Hematopoietic multipotent progenitor cell treated with erythropoietin and hydrocortisone succinate and interleukin-3 and kit ligand, for 8 days (in vitro differentiated cells): Measurements from ENCODE around the gene CARF.
"Not testable (repeated sequence)": the region's sequence is repeated elsewhere in the genome, so short reads cannot be mapped to it uniquely, and the experiment has no call there.

Experiments
- DNase-seq: peaks from one replicate; pipeline ENCODE4 v3.0.0-alpha.2; 2015

Gene CARF, protein sequence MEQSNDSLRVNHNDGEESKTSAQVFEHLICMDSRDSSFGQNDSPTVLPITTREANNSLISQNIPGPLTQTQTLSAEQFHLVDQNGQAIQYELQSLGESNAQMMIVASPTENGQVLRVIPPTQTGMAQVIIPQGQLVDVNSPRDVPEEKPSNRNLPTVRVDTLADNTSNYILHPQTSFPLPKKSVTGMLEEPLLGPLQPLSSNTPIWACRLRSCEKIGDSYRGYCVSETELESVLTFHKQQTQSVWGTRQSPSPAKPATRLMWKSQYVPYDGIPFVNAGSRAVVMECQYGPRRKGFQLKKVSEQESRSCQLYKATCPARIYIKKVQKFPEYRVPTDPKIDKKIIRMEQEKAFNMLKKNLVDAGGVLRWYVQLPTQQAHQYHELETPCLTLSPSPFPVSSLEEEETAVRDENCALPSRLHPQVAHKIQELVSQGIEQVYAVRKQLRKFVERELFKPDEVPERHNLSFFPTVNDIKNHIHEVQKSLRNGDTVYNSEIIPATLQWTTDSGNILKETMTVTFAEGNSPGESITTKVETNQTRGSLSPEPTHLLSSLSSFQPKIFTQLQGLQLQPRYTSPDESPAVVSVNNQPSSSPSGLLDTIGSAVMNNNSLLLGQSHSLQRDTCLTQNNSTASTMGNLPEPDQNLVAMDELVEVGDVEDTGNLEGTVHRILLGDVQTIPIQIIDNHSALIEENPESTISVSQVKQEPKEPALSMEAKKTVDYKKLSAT

DNA sequence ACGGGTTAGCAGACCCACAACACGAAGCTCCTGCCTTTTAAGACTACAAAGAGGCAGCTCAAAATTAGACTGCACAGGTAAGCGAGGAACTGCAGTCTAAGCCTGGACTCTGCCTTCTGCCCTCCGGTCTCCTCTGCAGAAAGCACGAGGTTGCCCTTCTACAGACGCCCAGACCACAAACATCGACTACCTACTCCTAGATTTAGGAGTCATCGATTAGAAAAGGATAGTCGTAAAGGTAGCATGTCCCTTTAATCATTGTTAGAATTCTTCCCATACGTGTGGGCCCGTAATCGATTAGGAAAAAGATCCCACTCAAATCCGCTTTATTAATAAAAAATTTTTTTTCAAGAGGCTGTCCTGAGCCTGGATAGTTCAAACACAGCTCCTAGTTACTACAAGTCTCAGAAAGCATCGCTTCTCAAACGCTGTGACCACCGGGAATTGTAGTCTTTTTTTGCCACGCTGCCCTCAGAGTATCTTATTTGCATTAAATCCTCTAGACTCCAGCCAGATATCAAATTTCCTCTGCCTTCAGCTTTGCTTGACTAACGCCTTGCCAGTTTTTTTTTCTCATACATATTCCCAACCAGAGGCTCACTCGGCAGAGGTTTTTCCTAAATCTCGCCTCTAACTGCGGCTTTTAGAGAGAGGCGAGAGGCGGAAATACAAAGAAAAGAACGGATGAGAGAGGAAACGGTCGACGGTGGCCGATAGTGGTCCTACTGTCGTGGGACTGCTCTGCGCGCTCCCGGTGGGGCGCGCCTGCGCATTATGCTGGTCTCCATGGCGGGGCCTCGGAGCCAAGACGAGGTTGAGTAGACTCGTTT lies at the start of gene CARF, which contains the start of gene WDR12:
TSS of gene CARF (plus strand) at position 764 of the 830 bp plus-strand sequence. CDS start 29,628 bp downstream, outside the sequence.
TSS of gene WDR12 (minus strand) at position 162 of the 830 bp plus-strand sequence. CDS start 197 bp downstream, outside the sequence.
- peak; percentile 96 for DNase-seq

DNA sequence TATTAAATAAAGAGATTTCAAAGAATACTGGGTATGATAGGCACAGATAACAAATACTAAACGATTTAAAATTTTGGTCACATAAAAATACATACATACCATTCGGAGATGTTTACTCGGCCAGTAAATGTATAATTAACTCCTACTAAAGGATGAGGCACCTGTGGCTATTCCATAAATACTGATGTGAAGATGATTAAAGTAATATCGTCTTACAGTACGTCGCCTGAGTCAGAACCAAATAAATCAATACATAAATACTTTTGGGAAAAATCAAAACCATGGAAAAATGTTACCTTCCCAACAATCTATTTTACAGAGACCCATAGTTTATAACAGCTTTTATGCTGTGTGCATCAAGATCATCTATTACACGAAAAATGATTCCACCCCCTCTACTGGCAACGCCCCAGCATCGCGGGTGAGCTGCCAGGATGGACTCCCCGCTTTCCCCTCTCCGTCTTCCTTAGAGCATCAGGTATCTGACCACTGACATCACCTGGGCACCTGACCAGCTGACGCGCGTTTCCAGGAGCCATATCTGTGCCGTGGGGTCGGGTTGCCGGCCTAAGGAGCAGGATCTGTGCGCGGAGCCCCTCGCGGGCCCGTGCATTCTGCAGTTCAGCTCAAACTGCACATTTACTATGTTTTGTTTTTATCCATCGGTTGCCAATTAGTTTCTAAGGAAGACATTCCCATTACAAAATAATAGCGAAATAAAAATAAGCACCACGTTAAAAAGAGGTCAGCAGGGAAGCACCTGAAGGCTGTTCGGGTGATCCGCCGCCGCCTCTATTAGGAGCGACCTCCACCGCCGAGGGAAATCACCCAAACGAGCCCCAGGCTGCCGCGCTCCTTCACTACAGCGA lies 41.4 kb upstream of the CARF start:
- DNase-seq = peak; percentile 76

DNA sequence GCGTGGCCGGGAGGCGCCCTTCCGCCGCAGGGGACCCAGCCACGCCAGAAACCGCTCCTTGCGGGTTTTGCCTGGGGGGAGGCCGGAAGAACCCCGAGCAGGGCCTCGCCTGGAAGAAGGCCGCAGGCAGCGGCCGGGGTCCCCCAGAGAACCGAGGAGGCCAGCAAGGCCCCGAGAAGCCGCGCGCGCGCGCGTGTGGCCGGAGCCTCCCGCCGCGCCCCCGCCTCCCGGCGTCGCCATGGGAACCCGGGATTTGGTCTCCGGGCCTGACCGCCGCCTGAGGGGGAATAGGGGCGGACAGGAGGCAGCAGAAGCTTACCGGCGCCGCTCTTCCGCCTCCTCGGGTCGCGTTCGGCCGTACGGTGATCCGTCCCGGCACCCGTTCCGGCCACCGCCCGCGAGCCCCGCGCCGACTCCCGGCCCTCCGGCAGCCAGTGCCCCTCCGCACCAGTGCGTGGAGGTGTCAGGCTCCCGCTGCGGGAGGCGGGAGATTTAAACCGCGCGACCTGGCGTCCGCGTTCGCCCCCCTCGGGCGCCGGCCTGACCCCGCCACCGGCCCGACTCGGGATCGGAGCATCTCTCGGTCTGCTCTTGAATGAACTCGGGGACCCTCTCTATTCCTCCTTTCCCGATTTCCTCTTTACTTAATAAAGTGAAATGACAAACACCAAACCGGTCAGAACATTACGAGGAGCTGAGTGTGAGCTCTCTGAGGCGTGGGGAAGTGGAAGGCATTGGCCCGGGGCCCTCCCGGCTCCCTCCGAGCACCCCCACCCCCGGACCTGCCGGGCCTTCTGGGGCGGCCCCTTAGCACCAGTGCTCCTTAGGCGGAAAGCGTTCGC lies 40.6 kb upstream of the CARF start, which contains the start of gene ICA1L:
TSS of gene ICA1L (minus strand) at position 467 of the 842 bp plus-strand sequence. CDS start 42,757 bp downstream, outside the sequence.
- peak; percentile 36 for DNase-seq

DNA sequence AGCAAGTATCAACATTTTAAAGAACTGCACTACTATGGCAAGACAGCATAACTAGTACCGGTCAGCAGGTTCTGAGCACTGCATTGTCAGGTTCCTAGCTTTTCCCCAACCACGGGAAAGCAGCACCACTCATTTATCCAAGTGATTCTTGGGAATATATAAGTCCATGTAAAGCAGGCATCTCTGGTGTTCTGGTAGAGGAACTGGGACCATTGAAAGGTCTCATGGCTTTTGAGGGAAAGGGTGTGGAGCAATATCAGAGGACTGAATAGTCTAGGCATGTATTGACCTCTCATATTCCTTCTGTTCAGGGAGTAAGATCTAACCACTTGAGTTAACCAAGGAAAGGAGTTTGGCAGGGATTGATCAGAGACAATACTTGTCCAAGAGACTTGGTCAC lies 34.4 kb upstream of the CARF start:
- no peak for DNase-seq

DNA sequence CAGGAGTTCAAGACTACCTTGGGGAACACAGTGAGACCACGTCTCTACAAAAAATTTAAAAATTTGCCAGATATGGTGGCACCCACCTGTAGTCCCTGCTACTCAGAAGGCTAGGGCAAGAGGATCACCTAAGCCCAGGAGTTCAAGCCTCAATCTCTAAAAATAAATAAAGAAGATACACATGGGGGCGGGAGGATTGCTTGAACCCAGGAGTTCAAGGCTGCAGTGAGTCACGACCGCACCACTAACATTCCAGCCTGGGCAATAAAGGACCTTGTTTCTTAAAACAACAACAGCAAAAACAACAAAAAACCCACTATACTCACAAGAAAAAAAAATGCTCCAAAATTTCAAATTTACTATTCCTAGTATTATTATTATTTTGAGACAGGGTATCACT lies 30.5 kb upstream of the CARF start:
- DNase-seq = no peak

DNA sequence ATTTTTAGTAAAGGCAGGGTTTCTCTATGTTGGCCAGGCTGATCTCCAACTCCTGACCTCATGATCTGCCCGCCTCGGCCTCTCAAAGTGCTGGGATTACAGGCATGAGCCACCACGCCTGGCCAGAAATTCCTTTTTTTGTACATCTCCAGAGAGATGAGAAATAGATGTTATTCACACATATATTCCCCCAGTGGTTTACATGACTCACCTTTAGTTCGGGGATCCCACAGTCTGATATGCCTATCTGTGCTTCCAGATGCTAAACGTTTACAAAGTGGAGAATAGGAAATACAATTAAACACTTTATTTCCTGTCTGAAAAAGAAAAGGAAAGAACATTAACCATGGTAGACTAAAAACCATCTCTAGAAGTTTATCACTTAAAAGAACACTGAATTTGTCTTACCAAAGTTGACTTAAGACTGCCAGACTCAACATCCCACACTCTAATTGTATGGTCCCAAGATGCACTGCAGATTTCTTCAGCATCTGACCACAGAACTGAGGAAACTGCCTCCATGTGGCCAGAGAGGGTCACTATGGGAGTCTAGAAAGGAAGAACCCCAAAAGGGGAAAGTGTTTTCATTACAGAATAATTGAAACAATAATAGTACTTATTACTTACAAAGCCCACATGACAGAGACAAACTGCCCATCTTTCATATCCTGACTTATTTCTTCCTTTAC lies 27.9 kb upstream of the CARF start:
- DNase-seq = peak; percentile 25

DNA sequence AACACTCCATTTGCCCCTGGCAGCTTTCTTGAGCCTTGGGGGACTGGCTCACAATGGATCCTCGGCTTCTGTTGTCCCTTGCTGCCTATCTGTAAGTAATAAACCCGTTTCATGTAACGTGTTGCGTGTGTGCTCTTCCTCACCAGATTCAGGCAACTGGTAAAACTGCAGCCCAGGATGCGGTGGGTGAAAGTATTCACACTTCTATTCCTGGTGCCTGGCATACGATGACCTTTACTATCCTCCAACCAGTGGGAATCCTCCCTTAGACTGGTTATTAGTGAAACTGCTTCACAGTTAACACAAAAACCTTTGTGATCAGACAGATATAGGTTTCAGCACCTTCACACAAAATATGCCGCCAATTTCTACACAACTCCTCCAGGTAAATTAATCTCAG lies 26.9 kb upstream of the CARF start:
- DNase-seq = no peak

DNA sequence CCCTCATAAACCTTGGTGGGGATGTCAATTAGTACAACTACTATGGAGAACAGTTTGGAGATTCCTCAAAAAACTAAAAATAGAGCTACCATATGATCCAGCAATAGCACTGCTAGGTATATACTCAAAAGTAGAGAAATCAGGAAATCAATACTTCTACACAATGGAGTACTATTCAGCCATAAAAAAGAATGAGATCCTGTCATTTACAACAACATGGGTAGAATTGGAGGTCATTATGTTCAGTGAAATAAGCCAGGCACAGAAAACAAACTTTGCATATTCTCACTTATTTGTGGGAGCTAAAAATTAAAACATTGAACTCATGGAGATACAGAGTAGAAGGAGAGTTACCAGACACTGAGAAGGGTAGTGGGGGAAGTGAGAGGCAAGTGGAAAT lies 6.6 kb upstream of the CARF start:
- not testable (repeated sequence) for DNase-seq

DNA sequence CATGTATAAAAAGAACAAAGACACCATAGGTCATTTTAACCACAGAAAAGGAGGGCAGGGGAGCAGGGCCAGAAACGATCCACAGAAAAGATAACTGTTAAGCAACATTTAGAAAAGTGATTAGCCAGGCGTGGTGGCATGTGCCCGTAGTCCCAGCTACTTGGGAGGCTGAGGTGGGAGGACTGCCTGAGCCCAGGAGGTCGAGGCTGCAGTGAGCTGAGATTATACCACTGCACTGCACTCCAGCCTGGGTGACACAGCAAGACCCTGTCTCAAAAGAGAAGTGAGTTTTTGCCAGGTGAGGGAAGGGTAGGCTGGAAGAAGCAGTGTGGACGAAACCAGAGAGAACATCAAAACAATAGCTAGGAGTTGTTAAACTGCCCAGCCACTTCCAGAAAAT lies 3.9 kb upstream of the CARF start:
- DNase-seq = no peak

DNA sequence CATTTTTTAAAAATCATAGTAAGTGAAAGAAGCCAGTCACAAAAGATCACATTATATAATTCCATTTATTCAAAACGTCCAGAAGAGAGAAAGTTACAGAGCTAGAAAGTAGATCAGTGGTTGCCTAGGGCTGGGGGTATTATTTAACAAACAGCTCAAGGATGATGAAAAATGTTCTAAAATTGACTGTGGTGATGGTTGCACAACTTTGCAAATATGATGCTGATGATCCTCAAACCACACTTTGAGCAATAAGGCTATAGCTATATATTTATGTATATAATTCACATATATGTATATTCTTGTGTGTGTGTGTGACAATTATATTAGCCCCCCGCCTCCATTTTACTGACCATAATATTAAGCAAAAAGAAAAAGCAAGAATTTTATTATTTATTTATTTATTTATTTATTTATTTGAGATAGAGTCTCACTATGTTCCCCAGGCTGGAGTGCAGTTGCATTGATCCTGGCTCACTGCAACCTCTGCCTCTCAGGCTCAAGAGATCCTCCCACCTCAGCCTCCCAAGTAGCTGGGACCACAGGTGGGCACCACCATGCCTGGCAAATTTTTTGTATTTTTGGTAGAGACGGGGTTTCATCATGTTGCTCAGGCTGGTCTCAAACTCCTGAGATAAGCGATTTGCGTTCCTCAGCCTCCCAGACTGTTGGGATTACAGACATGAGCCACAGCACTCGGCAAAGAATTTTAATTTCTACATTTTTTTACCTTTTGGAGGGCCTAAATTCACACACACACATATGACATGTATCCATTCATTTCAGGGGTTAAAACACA lies 2.5 kb upstream of the CARF start:
- no peak for DNase-seq

DNA sequence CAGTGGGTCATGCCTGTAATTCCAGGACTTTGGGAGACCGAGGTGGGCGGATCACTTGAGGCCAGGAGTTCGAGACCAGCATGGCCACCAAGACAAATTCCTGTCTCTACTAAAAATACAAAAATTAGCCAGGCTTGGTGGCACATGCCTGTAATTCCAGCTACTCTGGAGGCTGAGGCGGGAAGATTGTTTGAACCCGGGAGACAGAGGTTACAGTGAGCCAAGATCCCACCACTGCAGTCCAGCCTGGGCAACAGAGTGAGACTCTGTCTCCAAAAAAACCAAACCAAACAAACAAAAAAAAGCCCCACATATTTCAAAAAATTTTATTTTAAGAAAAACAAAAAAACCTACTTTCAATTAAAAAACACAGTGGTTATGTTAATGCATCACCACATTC lies 1.8 kb upstream of the CARF start:
- not testable (repeated sequence) for DNase-seq

DNA sequence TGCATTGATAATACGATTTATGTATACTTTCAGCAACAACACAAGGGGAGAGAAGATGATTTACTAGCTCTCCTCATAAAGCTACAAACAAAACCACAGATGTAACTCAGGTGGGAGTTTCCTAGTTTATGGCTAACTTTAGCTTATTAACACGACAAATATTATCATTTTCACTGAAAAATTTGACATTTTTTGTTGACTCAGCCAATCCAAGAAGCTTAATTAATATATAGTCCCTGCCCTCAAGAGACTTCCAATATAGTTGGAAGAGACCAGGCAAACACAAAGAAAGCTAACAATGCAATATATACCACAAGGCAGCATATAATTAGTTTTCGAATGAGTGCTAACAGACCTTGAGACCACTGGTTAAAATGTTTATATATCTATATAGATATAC lies 1.4 kb upstream of the CARF start:
- DNase-seq = peak; percentile 16

DNA sequence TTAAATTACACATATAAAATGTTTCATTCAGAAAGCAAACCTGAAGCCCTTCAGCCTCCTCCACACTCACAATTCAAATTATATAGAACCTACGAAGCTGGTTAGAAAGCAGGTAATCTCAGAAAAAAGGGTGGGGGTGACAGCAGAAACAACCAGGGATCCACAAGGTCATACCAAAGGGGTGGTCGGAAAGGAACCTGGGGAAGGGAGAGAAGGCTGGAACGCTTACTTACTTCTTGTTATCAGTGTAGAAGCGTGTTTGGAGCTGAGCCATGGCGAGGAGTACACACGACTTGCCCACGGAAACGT lies 918 bp upstream of the CARF start:
- DNase-seq = no peak

DNA sequence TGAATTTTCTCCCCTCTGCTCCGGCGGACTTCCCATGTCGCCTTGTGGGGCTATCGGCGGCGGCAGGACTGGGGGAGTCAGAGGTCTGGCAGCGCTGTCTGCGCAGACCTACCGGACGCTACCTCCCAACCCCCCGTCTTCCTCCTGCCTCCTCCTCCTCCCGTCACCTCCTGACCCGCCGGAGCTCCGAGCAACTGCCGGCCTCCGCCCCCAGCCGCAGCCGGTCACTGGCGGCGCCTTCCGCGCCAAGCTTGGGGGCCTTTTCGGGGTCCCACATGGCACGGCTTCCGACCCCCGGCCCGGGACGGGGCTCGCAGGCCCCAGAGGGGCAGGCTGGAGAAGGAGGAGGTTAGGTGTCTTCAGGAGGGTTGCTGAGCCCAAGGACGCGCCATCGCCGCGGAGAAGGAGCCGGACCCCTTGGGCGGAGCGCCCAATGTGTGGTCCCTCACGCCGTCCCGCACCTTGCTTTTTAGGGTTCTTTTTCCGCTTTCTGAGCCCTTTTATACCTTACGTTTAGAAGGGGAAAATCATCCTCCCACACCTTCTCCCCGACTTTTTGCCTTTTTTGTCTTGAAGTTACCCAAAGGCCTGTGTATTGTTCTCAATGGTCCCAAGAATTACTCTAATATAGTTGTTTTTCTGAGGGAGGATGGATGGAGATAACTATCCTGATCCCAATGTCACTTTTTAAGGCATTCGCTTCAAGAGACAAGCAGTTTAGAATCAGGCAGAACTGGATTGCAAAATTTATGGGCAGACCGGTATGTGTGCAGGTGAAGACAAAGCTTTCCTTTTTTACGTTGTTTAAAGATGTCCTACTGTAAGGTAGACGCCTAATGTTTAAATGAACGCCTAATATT lies 497 bp downstream of the CARF start:
- DNase-seq = peak; percentile 24

DNA sequence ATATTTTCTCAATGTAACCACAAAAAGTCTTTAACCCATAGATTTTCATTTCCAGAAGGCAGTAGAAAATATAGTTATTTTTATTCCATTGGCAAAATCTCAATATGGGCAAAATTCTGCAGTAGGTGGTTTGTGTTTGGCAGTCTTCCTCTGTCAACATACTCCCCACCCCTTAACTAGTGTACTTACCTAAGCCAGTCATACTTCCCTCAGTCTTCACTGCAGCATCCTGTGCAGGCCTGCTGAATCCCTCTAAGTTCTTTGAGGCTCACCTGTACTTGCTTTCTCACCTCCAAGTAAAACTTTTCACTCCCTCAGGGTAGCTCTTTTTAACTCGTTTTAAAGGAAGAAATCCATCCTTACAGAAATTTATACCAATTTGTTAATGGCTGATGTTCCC lies 6.8 kb downstream of the CARF start:
- no peak for DNase-seq

DNA sequence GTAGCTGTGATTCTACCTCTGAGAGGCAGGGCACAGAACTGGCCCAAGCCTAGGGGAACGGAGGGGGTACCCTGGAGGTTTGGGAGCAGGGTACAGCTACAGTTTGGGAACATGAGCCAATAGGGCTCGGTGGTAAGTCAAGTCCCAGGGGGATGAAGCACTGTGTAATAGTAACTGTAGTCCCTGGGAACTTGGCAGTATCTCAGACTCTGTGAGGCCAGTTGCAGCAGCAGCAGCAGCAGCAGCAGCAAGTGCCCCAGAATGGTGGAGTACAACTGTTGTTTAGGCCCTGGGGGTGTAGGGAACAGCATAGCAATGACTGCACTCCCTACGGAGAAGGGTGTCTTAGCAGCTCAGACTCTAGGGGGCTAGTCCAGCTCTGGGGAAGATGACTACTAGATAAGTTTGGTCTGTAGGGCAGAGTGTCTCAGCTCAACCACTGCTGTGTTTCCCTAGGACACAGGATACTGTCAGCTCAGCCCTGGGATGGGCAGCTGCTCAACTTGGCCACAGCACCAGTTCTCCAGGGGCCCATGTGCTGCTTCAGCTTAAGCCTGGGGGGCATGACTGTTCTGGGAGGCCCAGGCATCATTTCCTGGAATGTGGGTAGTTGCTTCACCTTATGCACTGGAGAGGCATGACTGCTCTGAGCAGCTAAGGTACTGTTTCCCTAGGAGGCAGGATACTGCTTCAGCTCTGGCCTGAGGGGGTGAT lies 20.5 kb downstream of the CARF start:
- no peak for DNase-seq

DNA sequence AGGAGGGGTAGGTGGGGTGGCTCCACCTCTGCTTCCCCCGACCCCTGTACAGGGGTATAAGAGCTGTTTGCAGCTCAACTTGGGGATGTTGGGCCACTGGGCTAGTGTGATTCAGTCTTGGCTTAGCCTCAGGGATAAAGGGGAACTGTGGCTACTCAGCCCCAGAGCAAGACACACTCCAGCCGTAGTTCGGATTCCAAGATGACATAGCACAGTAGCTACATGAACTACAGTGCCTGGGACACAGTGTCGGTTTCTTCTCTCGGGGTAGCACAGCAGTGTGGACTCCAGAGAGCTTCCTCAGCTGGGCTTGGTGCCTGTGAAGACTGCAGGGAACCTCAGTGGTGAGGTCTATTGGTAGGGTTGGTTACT lies 21.1 kb downstream of the CARF start:
- no peak for DNase-seq

DNA sequence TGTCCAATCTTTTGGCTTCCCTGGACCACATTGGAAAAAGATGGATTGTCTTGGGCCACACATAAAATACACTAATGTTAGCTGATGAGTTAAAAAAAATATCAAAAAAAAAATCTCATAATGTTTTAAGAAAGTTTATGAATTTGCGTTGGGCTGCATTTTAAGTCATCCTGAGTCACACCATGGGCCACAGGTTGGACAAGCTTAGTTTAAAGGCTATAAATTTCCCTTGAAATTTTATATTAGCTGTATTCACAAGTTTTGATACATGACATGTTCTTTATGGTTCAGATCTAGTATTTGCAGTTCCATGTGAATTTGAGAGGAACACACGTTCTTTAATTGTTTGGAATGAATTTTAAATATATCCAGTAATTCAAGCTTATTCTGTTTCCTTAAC lies 21.9 kb downstream of the CARF start:
- no peak for DNase-seq
